GM06990 (cell line): ENCODE measurements around the gene TMEM38A.

Experiments
- DNase-seq: peaks from one replicate; pipeline ENCODE4 v3.0.0-alpha.2; 2011; ENCODE audit not compliant: insufficient read length; ENCODE audit errors: extremely low read depth
- H3K27me3 ChIP-seq: replicated peaks from 2 replicates; pipeline ENCODE4 v1.6.0; 2011; ENCODE audit warnings: low read length; ENCODE audit not compliant: control insufficient read depth, insufficient read depth
- H3K36me3 ChIP-seq: 2 replicates; pipeline ENCODE4 v1.5.1; 2011; ENCODE audit warnings: low read length; ENCODE audit not compliant: control insufficient read depth, insufficient read depth
- H3K4me3 ChIP-seq: replicated peaks from 2 replicates; pipeline ENCODE4 v1.5.1; 2011; ENCODE audit warnings: low read depth, mild to moderate bottlenecking, control low read depth, low read length
- CTCF ChIP-seq: IDR thresholded peaks from 2 replicates; pipeline ENCODE4 v1.5.1; 2011; ENCODE audit warnings: low read length, control low read depth, mild to moderate bottlenecking, inconsistent platforms; ENCODE audit not compliant: insufficient read depth, poor library complexity, severe bottlenecking

The TMEM38A gene

GRCh38 chr19:16679811-16680210 lies 18.9 kb downstream of the TMEM38A start:
- no peak for TF ChIP-seq CTCF
- Histone ChIP-seq H3K27me3 (no peaks in the 10 kb centered on the region), H3K36me3 (peaks cover 26% of the 10 kb centered on the region), H3K4me3 (no peak overlapping the region)
- DNase-seq: no peak

- H3K36me3 ChIP-seq: peaks cover 29% of the 10 kb centered on the region
- TF ChIP-seq CTCF: no peak
- H3K27me3 ChIP-seq: no peaks in the 10 kb centered on the region
- DNase-seq: no peak
- no peak overlapping the region for H3K4me3 ChIP-seq
Measured at GRCh38 chr19:16682539-16682938, 21.6 kb downstream of the TMEM38A start.

GRCh38 chr19:16684216-16684615 lies 23.3 kb downstream of the TMEM38A start:
- TF ChIP-seq CTCF: no peak
- no peak for DNase-seq

GRCh38 chr19:16688084-16688483 lies 27.1 kb downstream of the TMEM38A start:
- H3K4me3 ChIP-seq: no peak overlapping the region
- H3K27me3 ChIP-seq: no peaks in the 10 kb centered on the region
- DNase-seq: no peak
- H3K36me3 ChIP-seq: peaks cover 5% of the 10 kb centered on the region
- TF ChIP-seq CTCF: no peak

More at GRCh38 chr19:16684216-16684615, 23.3 kb downstream of the TMEM38A start:
- Histone ChIP-seq H3K27me3 (no peaks in the 10 kb centered on the region), H3K36me3 (peaks cover 27% of the 10 kb centered on the region), H3K4me3 (no peak overlapping the region)

- Histone ChIP-seq H3K4me3 (no peak overlapping the region), H3K36me3 (no peaks in the 10 kb centered on the region), H3K27me3 (no peaks in the 10 kb centered on the region)
- DNase-seq: no peak
- TF ChIP-seq CTCF: no peak
Measured at GRCh38 chr19:16698914-16699313, 38.0 kb downstream of the TMEM38A start.

- no peak for DNase-seq
- Histone ChIP-seq H3K36me3 (no peaks in the 10 kb centered on the region), H3K27me3 (no peaks in the 10 kb centered on the region), H3K4me3 (no peak overlapping the region)
- no peak for TF ChIP-seq CTCF
Measured at GRCh38 chr19:16702123-16702522, 41.2 kb downstream of the TMEM38A start.
